Thyroid gland (tissue), 4 donors: ENCODE results near the gene STAMBP. TPM values are rescaled to one million over a fixed set of nuclear protein-coding genes. Genes with fewer than 3 reads are reported as not detected.

Experiments used
- DNase-seq, 2 donors: peaks; one replicate each; pipeline ENCODE4 v3.0.0-alpha.2; 2019
- H3K27ac ChIP-seq, 3 donors: fragments of 200-600 bp; sonication (generic); 1 replicate in 2 of 3; 2 replicates in 1 of 3; pipeline ENCODE4 v1.5.1; 2016 to 2019; ENCODE audit warnings: mild to moderate bottlenecking in 1 of 3, moderate library complexity in 1 of 3
- H3K27me3 ChIP-seq: fragments of 200-600 bp; sonication (generic); one replicate; pipeline ENCODE4 v1.5.1; 2019
- H3K36me3 ChIP-seq, 2 donors: fragments of 200-600 bp; sonication (generic); one replicate each; pipeline ENCODE4 v1.5.1; 2016 to 2019
- H3K4me1 ChIP-seq, 2 donors: fragments of 200-600 bp; sonication (generic); one replicate each; pipeline ENCODE4 v1.5.1; 2017 to 2019
- H3K4me3 ChIP-seq, 3 donors: fragments of 200-600 bp; sonication (generic); replicated peaks in 1 of 3; 1 replicate in 2 of 3; 2 replicates in 1 of 3; pipeline ENCODE4 v1.5.1; 2016; ENCODE audit warnings: mild to moderate bottlenecking in 1 of 3
- H3K9me3 ChIP-seq: fragments of 200-600 bp; sonication (generic); one replicate; pipeline ENCODE4 v1.5.1; 2017
- CTCF ChIP-seq, 6 experiments: fragments of 200-600 bp in 3 of 6; fragments of 450-650 bp in 3 of 6; sonication (generic) in 3 of 6; IDR thresholded peaks; one replicate each; pipeline ENCODE4 v1.5.1; 2016 to 2019; ENCODE audit warnings: antibody characterized with exemption in 6 of 6, mild to moderate bottlenecking in 2 of 6, inconsistent platforms in 1 of 6, moderate library complexity in 1 of 6
- POLR2A ChIP-seq, 2 donors: fragments of 450-650 bp; IDR thresholded peaks; one replicate each; pipeline ENCODE4 v1.6.1; 2017; ENCODE audit warnings: antibody characterized with exemption in 2 of 2, mild to moderate bottlenecking in 2 of 2, moderate library complexity in 1 of 2
- WGBS, 2 donors: methylation state at CpG; one replicate each; pipeline ENCODE4 v1.1.5; 2017; 5-methylcytosine and 5-hydroxymethylcytosine counted together
- intact Hi-C: fragments of 100-400 bp; cut with DNase I; formaldehyde crosslinking; loops from one replicate; pipeline ENCODE4 v1.15.1; 2023
- total RNA-seq, 4 donors: library from RNA; depleted of rRNA; stranded (reverse); fragments of >200 nt; gene quantifications; one replicate each; pipeline ENCODE4 v1.2.3, GENCODE V29; 2016

Gene STAMBP
- total RNA-seq, 4 donors from 2014 or later = 31.9 to 45.2 (median 36.6) TPM

DNA sequence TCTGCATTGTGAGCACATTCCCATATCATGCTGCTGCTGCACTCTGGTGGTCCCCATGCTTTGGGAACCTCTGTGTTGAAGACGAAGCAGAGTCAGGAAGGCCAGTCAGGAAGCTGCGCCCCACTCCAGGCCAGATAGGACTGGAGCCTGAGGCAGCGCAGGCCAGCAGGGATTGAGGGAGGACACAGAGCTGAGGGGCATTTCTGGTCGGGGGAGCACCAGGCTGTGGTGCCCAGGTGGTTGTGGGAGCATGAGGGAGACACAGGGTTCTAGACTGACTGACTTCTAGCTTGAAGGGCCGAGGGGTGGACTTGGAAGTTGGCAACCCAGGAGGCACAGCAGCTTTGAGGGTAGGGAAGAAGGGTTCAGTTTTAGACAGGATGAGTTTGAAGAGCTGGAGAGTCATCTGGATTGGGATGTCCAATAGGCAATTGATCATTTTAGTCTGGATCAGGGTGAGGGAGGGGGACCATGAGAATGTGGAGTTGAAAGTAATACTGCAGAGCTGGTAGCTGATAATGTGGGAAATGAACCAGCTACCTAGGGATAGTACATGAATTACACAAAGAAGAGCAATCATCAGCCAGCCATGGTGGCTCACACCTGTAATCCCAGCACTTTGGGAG, 62.6 kb downstream of the STAMBP start:
- intact Hi-C loops = no loop called here
- H3K4me1 ChIP-seq = no peaks in the 10 kb centered on the region
- H3K27me3 ChIP-seq = no peaks in the 10 kb centered on the region
- 80 to 84% methylated on average over 5 of the region's 5 CpGs for WGBS, 2 donors
- H3K36me3 ChIP-seq = no peaks in the 10 kb centered on the region
- no peak for TF ChIP-seq CTCF (IDR thresholded peaks at IDR 0.05)
- no peak for TF ChIP-seq POLR2A (IDR thresholded peaks at IDR 0.05)
- H3K4me3 ChIP-seq = no peak overlapping the region
- H3K9me3 ChIP-seq = no peaks in the 10 kb centered on the region
- DNase-seq = no peak
- no peak overlapping the region for H3K27ac ChIP-seq

- DNase-seq = no peak
- no peaks in the 10 kb centered on the region for H3K9me3 ChIP-seq
- intact Hi-C loops = no loop called here
- H3K27me3 ChIP-seq = no peaks in the 10 kb centered on the region
- H3K27ac ChIP-seq = no peak within 1 kb of the TSS
- 73% methylated on average over 10 to 14 of the region's 15 CpGs for WGBS, 2 donors
- no peak within 1 kb of the TSS for H3K4me3 ChIP-seq
- no peaks in the 10 kb centered on the region for H3K4me1 ChIP-seq
- TF ChIP-seq POLR2A (IDR thresholded peaks at IDR 0.05) (no peak), CTCF (IDR thresholded peaks at IDR 0.05) (no peak)
- no peaks in the 10 kb centered on the region for H3K36me3 ChIP-seq
Observed at GRCh38 chr2:73892631-73893329, 64.0 kb downstream of the STAMBP start, which contains the start of gene ACTG2. ACTG2 (plus strand) TSS chr2:73893008; CDS start chr2:73901312, 8,304 bp downstream.

DNA sequence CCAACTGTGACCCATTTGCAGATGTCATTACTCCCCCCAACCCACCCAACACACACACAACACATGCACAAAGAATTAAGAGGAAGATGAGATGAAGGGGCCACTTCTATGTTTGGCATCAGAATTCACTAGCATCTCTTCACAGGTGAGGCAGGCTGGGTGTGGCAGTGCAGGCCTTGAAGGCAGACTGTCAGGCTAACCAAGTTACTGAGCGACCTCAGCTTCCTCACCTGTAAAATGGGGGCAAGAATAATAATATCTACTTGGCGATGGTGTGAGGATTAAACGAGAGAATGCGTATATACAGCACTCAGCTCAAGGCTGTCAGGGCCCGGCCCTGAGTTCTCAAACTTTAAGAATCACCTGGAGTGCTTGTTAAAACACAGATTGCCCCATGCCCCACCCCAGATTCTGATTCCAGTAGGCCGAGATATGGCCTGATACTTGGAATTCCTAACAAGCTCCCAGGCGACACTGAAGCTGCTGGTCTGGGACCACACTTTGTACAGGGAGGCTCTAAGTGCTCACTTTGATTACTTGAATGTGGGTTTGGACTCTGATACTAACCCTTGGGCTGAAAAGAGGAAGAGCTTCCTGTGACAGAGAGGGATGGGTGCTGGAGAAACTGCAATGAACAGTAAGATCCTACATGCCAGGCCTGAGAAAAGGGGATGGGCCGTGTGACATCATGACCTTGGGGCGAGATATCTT, 65.2 kb downstream of the STAMBP start:
- H3K36me3 ChIP-seq = no peaks in the 10 kb centered on the region
- WGBS, 2 donors = 80 to 87% methylated on average over 9 of the region's 9 CpGs
- H3K4me3 ChIP-seq = no peak overlapping the region
- no peaks in the 10 kb centered on the region for H3K9me3 ChIP-seq
- no peak overlapping the region for H3K27ac ChIP-seq
- no peaks in the 10 kb centered on the region for H3K27me3 ChIP-seq
- intact Hi-C loops = no loop called here
- no peak for TF ChIP-seq POLR2A (IDR thresholded peaks at IDR 0.05)
- TF ChIP-seq CTCF (IDR thresholded peaks at IDR 0.05) = no peak
- DNase-seq = no peak
- no peaks in the 10 kb centered on the region for H3K4me1 ChIP-seq

GRCh38 chr2:73894475-73894850, 65.7 kb downstream of the STAMBP start:
- Histone ChIP-seq H3K4me3 (no peak overlapping the region), H3K36me3 (no peaks in the 10 kb centered on the region), H3K27ac (no peak overlapping the region), H3K4me1 (no peaks in the 10 kb centered on the region), H3K27me3 (no peaks in the 10 kb centered on the region), H3K9me3 (no peaks in the 10 kb centered on the region)
- TF ChIP-seq CTCF (IDR thresholded peaks at IDR 0.05) (no peak), POLR2A (IDR thresholded peaks at IDR 0.05) (no peak)
- WGBS, 2 donors = 94 to 96% methylated on average over 2 of the region's 2 CpGs
- no peak for DNase-seq
- intact Hi-C loops = no loop called here

- no peaks in the 10 kb centered on the region for H3K36me3 ChIP-seq
- no peak overlapping the region for H3K27ac ChIP-seq
- no peak overlapping the region for H3K4me3 ChIP-seq
- H3K27me3 ChIP-seq = no peaks in the 10 kb centered on the region
- intact Hi-C loops = no loop called here
- H3K4me1 ChIP-seq = no peaks in the 10 kb centered on the region
- no peak for DNase-seq
- TF ChIP-seq POLR2A (IDR thresholded peaks at IDR 0.05) = no peak
- no peak for TF ChIP-seq CTCF (IDR thresholded peaks at IDR 0.05)
- WGBS, 2 donors = 82% methylated on average over 6 of the region's 6 CpGs
- H3K9me3 ChIP-seq = no peaks in the 10 kb centered on the region
Observed at GRCh38 chr2:73894877-73895276, 66.1 kb downstream of the STAMBP start.
